GM10266 (cell line): ENCODE measurements around the gene HTR2A.

ENCODE experiments used
- DNase-seq: peaks from one replicate; pipeline ENCODE4 v3.0.0; 2012; ENCODE audit errors: extremely low spot score
- TF ChIP-seq, protein P1 (sequence below): IDR thresholded peaks from 2 replicates; pipeline ENCODE4 v1.5.1; 2012; ENCODE audit warnings: mild to moderate bottlenecking, low read depth; ENCODE audit not compliant: control insufficient read depth, insufficient read depth; ENCODE audit errors: missing control alignments

Gene HTR2A

DNA sequence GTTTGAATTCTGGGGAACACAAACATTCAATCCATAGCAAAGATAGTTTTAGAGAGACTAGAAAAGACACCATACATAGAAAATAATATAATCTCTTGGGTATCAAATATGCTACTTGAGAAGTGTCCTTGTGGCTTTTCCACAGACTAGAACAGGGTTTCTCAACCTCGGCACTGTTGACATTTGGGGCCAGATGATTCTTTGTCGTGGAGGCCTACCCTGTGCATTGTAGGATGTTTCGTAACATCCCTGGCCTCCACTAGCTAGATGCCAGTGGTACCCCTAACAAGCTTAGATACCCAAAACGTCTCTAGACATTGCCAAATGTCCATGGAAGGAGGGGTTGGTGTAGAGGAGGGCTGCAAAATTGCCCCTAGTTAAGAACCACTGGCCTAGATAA lies 97.7 kb downstream of the HTR2A start:
- no peak for DNase-seq
- TF ChIP-seq, protein P1, sequence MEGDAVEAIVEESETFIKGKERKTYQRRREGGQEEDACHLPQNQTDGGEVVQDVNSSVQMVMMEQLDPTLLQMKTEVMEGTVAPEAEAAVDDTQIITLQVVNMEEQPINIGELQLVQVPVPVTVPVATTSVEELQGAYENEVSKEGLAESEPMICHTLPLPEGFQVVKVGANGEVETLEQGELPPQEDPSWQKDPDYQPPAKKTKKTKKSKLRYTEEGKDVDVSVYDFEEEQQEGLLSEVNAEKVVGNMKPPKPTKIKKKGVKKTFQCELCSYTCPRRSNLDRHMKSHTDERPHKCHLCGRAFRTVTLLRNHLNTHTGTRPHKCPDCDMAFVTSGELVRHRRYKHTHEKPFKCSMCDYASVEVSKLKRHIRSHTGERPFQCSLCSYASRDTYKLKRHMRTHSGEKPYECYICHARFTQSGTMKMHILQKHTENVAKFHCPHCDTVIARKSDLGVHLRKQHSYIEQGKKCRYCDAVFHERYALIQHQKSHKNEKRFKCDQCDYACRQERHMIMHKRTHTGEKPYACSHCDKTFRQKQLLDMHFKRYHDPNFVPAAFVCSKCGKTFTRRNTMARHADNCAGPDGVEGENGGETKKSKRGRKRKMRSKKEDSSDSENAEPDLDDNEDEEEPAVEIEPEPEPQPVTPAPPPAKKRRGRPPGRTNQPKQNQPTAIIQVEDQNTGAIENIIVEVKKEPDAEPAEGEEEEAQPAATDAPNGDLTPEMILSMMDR, result no peak

DNA sequence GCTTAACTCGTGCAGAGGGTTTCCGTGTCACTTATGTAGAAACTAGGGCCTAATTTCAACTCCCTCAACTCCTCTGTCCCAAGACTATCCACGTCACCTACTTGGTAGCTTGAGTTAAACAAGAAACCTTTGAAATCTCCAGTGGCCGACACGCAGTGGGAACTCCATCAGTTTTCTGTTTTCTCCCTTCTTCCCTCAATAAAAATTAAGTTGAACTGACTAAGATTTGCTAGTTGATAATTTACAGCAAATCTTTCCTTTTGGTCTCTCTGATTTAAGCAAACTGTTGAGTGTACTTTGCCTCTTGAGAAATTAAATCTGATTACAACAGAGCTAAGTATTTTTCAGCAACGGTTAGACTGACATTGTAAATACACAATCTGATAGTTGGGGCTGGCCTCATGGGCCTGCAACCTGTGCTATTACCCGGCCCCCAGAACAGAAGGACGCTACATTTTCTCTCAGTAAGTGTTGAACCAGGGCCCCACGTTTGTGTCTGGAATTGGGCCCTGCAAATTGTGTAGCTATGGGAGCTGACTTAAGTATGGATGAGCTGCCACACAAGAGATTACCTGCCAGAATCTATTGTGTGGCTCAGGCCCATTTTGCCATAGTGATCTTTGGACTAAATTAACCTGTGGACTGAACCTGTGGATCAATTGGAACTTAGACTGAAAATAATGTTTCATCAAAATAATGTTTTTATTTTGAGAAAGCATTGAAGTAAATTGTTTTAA lies 99.2 kb downstream of the HTR2A start:
- no peak for DNase-seq
- TF ChIP-seq, protein P1, result no peak

DNA sequence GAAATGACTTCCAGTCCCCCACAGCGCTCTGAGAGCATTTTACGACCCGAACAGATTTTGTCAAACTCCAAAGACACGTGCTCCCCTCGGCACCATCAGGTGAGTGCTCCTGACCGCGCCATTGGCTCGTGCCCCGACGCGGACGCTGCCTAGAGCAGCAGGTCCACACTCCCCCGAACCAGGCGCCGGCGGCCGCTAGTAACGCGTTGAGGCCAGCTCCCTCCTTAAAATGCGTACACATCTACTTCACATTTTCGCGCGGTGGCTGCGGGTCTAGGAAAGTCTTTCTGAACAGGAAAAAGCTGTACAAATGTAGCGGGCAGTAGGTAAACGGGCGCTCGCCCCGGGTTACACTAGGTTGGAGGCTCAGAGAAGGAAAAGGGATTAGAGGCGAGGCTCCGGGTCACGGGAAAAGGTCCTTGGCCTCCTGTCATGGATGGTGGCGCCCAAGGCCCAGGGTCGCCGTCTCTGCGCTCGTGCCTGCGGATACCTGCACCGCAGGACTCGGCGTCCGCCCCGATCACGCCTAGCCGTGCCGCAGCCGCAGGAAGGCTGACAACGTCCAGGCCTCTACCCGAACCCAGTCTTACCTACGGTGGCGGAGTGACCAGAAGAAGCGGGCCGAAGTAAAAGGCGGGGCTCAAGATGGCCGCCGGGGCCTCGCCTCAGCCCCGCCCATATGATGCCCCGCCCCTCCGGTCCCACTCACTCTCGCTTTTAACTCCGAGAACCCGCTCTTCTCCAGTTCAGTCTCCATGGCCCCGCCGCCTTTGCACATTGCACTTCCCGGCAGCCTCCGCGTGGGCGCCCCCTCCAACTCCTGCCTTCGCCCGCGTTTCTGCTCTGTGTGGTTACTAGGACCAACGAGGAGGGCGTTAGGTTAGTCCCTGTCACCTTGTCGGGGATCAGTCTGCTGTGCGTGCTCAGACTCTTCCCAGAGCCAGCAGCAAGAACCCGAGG lies 100.1 kb downstream of the HTR2A start, which contains the start of gene ESD:
ESD (minus strand) TSS at position 647 of the 960 bp plus-strand sequence. CDS start 5,748 bp downstream, outside the sequence.
- DNase-seq, result peak; percentile 89
- TF ChIP-seq, protein P1, result no peak

DNA sequence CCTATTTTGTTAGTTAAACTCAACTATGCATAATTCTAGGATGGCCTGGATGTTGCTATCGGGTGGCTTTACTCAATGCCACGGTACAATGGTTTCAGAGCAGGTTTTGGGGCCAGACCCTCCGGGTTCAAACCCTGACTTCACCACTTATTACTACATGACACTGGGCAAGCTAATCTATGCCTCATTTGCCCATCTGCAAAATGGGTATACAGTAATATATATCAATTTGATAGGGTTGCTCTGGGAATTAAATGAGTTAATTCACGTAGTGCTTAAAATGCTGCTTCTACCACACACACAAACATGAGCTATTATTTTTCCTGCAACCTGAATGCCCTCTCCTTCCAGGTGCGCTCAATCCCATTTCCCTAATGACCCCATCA lies 100.7 kb downstream of the HTR2A start:
- TF ChIP-seq, protein P1, result no peak
- DNase-seq, result no peak

DNA sequence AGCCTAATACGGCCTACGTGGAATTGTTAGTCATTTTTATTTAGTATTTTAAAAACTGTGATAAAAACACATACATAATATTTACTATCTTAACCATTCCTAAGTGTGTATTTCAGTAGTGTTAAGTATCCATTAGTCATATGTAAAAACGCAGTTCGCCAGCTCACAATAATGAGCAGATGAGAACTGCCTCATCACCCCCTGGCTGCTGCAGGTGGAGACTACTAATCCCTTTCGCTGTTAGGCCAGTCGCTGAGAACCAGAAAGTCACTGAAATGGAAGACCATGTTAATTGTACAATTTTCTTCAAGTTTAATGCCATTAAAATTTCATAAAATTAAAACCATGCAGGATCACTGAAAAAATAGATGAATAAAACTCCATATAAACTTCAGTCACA lies 101.5 kb downstream of the HTR2A start:
- DNase-seq, result no peak
- TF ChIP-seq, protein P1, result no peak

DNA sequence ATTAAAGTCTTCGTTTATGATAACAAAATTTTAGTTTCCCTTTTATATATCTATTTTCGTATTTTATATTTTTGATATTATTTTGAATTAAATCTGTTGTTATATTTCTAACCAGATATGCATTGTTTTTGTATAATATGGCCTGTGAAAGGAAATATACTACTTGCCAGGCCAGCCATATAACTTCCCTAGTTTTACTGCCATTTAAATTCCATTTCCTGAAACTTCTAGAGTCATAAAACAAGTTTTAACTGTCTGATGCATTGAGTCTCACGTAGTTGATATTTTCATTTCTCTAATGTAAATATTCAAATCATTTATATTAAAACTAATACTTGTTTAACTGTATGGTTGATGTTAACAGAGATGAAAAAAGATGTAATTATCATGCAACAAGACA lies 113.3 kb downstream of the HTR2A start:
- DNase-seq, result no peak
- TF ChIP-seq, protein P1, result no peak
